GM10847 (cell line): ENCODE results near the gene FHIT.

Experiments used
- POLR2A ChIP-seq: IDR thresholded peaks from 2 replicates; pipeline ENCODE4 v1.6.1; 2011; ENCODE audit not compliant: insufficient read length; ENCODE audit errors: extremely low read depth

The FHIT gene

GRCh38 chr3:61251174-61251972 lies at the start of gene FHIT:
TSS of gene FHIT (minus strand) at chr3:61251452.
- TF ChIP-seq POLR2A = peak; percentile 24

- TF ChIP-seq POLR2A = no peak
Observed at GRCh38 chr3:61300786-61301185, 49.5 kb upstream of the FHIT start.

DNA sequence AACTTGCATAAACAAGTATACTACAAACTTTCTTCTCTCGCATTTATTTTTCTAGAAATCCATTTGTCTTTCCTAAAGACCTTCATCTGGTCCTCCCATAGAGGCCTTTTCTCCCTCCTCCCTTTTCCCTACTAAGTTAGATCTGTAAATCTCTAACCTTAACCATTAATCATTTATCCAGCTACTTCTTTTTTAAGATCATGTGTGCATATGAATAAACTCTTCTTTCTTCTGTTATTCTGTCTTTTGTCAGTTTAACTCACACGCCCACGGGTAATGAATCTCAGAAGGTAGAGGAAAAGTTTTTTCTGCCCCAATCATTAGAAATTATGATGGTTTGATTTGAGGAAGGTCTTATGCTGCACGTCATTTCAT lies 48.7 kb upstream of the FHIT start:
- no peak for TF ChIP-seq POLR2A

DNA sequence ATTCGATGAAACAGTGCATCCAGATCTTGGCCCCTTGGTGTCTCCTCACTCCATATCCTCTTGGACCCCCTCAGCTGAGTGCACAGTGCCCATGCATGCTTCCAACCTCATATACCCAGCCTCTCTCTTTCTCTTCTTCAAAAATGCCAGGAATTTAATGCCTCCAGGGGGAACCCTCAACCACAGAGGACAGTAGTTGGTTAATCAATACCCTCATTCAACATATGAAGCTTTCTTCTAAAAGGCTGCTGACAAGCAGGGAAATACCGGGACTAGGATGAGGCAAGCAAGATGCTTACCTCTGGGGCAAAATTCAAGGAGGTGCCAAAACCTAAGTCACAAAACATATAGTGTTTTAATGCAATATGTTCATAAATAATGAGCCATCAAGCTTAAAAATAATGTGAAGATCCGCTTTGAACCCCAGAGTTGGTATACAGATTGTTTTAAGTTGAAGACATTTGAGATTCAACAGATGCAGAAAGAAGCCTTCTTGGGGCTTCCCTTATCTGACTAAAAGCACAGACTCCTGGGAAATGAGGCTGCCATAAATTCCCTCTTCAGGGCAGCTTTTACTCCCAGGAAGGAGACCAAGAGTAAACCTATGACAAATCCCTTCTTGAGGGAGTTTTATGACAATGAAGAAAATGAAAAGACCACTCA lies 48.2 kb upstream of the FHIT start:
- TF ChIP-seq POLR2A = no peak

- TF ChIP-seq POLR2A = no peak
Observed at GRCh38 chr3:61297821-61298220, 46.6 kb upstream of the FHIT start.

- TF ChIP-seq POLR2A = no peak
Observed at GRCh38 chr3:61288446-61288845, 37.2 kb upstream of the FHIT start.

DNA sequence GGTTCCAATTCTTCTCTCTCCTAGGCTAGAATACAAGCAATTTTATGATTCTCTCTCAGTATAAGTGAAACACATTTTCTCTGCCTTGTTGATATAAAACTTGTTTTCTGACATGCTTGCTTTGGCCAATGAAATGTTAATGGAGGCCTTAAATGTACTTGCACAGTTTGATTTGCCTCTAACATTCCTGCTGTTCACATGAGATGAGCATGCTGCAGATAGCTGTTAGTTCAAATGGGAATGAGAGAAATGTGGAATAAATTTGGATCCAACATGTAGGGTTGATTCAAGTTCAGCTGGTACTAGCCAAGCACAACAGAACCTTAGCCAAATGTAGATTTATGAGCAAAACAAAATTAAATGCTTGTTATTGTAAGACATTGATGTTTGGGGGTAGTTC lies 32.6 kb upstream of the FHIT start:
- no peak for TF ChIP-seq POLR2A

DNA sequence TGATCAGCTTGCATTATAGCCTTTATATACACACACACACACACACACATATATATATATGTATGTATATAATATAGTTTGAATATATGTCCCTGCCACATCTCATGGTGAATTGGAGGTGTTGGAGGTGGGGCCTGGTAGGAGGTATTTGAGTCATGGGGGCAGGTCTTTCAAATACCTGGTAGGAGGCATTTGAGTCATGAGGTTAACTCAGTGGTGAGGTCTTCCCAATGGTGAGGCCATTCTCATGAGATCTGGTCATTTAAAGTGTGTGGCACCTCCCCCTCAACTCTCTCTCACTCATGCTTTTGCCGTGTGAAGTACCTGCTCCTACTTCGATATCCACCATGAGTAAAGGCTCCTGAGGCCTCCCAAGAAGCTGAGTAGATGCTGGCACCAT lies 27.5 kb upstream of the FHIT start:
- TF ChIP-seq POLR2A = no peak

DNA sequence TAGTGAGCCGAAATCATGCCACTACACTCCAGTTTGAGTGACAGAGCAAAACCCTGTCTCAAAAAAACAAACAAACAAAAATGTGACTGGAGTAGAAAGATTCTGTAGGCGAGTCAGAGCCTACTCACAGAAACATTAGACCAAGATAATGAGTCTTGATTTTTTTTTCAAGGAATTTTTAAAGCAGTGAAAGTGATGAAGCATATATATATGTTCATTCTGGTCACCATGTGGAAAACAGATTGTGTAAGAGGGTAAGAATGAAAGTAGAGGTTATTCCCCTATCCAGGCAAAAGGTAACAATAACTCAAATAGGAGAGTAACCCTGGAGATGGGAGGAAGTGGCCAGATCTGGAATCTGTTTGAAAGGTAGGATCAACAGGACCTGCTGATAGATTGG lies 26.2 kb upstream of the FHIT start:
- no peak for TF ChIP-seq POLR2A

DNA sequence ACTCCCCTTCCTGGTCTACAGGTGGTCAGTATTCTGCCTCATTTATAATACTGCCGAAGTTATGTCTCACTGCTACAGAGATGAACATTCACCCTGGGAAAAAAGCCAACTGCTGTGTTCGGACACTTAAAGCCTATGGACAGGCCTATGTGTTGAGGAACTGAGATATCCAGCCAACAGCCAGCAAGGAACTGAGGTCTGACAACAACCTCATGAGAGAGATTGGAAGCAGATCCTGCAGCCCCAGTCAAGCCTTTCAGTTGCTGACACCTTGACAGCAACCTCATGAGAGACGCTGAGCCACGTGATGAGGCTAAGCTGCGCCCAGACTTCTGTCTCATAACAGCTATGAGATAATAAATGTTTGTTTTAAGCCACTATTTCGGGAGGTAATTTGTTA lies 18.2 kb upstream of the FHIT start:
- no peak for TF ChIP-seq POLR2A

- TF ChIP-seq POLR2A = no peak
Observed at GRCh38 chr3:61268644-61269043, 17.4 kb upstream of the FHIT start.

GRCh38 chr3:61264281-61264680 lies 13.0 kb upstream of the FHIT start:
- TF ChIP-seq POLR2A = no peak

DNA sequence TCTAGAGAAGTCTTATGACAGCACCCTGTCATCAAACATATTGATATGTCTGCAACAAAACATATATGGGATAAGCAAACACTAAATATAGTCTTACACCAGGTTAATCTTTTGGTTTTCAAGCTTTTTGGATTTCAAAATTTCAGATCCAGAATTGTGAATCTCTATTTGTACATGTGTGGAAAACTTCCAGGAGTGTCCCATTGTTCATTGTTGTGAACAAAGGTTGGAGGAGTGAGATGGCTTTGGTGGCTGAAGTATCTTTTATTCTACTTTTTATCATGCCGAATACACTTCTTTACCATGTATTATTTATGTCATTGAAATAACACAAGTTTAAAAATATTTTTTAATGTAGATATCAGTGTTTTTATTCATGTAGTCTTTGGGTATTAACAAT lies 5.9 kb upstream of the FHIT start:
- TF ChIP-seq POLR2A = no peak

- TF ChIP-seq POLR2A = no peak
Observed at GRCh38 chr3:61253756-61254155, 2.5 kb upstream of the FHIT start.

DNA sequence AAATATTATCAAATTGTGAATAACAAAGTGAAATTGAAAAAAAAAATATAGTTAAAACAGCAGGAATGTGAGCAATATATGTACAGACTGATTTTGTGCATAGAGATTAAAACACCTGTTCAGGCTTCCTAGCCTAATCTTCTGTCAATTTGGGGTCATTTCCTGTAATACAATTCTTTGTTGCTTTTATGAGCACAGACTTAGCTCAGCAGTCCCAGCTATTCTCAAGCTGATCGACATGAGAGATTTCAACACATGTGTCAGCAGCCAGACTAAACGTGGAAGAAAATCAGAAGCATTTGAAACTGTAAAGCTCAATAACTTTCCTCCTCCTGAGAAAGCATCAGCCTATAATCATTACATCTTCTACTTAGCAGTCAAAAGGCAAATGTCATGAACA lies 1.6 kb upstream of the FHIT start:
- no peak for TF ChIP-seq POLR2A

DNA sequence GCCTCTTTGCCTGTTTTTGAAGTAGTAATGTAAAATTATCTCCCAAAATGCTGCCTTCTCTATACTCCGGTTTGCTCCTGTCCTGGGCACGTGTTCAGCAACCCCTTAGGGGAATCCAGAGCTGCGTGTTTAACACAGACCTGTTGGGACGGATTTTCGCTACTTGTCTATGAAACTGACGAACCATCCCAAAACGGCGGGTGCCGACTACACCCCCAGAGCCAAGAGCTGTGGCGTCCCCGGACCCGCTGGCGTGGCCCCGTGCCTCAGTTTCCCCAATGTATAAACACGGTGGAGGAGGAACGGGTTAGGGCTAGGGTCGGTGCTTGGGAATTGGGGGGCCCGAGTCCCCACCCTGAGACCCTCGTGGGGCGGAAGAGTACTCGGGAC lies 473 bp downstream of the FHIT start:
- no peak for TF ChIP-seq POLR2A

- no peak for TF ChIP-seq POLR2A
Observed at GRCh38 chr3:61248496-61248895, 2.8 kb downstream of the FHIT start.
